NCI-H187 treated with DMSO at 0.1 percent for 48 hours (cell line): ENCODE results near the gene ANKRD63.
A peak's percentile ranks its signal among the peaks of the same experiment; 100 is the strongest.

Experiments
- DNase-seq: peaks from one replicate; lab custom pipeline; 2025; lab: John Stamatoyannopoulos, UW

ANKRD63 gene, protein sequence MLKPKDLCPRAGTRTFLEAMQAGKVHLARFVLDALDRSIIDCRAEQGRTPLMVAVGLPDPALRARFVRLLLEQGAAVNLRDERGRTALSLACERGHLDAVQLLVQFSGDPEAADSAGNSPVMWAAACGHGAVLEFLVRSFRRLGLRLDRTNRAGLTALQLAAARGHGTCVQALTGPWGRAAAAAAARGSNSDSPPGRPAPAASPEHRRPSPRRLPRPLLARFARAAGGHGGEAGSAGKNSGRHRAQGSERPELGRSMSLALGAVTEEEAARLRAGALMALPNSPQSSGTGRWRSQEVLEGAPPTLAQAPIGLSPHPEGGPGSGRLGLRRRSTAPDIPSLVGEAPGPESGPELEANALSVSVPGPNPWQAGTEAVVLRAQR

DNA sequence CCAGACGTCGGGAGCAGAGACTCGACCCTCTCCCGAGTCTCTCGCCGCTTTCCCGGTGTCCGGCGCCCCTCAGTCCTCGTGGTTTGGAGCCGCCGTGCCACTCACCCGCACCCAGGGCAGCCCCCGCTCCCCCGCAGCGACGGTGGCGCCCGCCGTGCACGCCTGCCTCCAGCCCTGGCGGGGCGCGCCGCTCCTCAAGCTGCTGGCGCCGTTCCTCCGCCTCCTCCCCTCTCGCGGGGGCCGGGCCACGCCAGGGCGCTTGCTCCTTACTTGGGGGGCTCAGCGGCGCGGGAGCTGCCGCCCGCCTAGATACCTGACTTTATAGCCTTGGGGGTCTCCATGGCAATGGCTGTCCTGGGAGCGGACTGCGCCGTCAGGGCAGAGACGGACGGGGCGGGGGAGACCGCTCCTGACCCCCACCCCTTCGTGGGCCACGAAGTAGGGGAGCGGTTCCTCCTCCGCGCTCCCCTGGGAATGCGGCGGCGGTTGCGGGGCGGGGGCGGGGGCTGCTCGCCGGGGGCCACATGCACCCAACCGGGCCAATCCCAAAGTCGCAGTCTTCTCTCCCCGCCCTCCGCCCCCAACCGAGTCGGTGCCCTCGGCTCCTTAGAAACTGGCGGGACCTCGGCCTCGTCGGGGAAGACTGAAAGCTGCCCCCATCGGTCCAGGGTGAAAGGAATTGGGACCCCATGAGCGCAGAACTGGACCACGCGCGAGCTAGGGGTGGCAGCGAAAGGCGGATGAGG is at the start of gene ANKRD63:
ANKRD63 (minus strand) TSS at position 196 of the 746 bp plus-strand sequence. CDS start 478 bp downstream, outside the sequence.
- DNase-seq, result no peak

DNA sequence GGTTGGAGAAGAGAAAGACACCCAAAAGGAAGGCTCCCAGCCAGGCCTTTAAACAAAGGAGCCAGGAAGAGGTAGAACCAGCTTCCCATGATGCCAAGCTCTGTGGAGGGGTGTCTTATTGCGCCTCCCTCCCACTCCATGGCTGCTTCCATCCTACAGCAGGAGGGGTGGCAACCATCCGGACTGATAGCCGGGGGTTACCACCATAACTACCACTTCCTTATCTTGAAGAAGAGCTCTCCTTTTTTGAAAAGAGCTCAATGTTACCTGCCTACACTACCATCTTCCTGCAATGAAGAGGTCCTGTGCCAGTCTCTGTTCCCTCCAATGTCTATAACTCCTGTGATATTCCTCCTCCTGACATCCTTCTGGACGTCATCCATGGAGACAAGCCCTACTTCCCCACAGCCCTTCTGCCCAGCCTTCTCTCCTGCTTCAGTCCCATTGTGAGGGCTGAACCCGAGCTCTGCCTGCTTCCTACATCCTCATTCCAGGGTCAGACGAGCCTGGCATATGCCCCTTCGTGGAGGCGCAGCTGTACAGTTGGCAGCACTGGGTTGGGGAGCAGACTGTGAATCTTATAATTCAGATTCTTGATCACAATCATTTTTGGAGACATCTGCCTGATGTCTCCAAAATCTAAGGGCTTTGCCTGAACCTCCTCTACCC is 49.4 kb upstream of the ANKRD63 start:
- DNase-seq, result no peak

DNA sequence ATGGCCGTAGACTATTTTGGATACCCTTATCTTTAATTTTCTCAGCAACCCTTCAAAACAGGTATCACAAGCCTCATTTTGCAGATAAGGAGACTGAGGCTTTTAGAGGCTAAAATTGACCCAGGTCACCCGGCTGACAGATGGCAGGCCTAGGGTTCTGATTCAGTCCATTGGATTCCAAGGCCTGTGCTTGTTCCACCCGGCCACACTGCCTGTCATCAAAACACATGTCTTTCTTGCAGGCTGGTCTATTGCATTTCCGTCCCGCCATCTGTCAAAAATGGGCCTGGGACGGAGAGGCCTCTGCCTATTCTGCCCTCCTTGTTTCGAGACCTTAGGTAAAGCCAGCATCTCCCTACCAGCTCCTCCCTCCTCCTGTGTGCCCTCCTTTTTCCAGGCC is 48.8 kb upstream of the ANKRD63 start:
- no peak for DNase-seq

DNA sequence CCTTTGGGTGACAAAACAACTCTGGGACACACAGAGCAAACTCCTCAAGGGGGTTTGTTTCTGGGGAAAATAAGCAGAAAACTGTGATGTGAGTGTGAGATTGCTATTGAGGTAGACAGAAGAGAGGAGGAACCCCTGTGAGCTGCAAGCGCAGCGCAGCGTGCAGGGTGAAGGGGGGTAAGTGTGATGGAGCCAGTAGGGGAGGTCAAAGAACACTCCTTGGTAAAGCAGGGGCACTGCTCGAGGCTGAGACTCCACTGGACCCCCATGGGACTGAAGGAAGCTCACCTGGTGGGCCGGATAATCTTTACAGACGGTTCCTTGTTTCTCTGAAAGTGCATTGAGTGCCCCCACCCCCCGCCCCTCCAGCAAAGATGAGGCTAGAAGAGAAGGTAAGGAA is 48.2 kb upstream of the ANKRD63 start:
- no peak for DNase-seq

DNA sequence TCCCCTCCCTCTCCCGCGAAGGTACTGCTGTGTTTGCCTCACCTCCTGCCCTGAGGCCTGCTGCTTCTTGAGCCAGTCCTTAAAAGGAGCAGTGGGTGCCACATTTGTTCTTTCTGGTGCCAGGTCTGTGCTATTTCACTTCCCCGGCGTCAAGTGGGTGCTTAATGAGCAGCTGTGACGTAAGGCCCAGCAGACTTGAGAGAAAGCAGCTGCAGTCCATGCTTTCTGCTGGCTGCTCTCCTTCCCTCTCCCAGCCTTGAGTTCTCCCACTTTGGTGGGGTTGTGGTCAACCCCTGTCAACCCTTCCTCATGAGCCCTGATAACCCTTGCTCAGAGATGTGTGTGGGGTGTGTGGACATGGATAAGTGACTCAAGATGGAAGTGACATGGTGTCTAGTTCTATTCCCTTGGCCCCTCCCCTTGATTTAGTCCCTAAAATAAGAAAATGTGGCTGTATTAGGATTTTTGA is 47.5 kb upstream of the ANKRD63 start:
- no peak for DNase-seq

DNA sequence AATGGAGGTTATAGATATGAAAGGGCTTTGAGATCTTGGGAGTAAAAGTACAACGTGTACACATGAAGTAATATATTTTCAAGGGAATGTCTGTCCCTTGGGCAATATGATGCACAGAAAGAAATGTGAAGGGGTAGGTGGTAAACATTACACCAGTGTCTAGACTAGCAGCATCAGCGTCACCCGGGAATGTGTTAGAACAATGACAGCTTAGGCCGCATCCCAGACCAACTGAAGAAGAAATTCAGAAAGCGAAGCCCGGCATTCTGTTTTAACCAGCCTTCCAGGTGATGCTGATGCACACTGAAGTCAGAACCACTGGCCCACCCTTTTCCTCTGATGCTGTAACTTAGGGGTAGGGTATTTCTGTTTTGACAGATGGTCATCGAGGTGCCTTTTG is 46.9 kb upstream of the ANKRD63 start:
- no peak for DNase-seq

DNA sequence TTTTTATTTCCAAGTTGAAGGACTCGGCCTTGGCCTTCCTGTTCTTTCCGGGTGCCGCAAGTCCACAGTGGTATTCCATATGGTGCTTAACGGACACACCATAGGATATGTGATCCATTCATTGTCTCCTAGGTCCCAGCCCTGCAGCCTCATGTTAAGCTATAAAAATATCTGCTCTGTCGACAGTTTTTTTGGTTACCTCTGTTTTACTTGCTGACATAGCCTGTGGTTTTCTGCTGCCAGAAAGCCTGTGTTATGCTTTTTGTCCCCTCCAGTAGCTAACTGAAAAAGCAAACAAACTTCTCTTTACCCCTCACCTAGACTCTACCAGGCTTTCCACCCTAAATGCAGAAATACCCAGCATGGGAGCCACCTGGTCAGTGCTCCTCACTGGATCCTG is 45.9 kb upstream of the ANKRD63 start:
- DNase-seq, result no peak

DNA sequence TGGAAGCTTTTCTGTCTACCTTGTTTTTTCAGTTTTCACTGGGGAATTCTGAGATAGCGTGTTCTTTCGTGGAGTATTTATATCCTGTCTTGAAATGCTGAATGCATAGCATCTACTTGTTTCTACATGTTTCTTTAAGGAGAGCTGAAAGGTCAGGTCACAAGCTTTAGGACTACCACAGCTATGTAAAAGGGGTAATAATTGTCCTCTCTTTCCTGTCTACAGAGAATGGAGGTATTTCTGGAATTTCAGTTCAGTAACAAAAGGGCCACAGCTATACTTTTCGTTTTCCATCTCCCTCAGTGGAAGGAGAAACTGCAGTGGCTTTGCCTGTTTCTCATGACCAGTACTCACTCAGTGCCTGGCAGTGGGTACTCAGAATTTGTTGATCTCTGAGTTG is 45.3 kb upstream of the ANKRD63 start:
- DNase-seq, result no peak

DNA sequence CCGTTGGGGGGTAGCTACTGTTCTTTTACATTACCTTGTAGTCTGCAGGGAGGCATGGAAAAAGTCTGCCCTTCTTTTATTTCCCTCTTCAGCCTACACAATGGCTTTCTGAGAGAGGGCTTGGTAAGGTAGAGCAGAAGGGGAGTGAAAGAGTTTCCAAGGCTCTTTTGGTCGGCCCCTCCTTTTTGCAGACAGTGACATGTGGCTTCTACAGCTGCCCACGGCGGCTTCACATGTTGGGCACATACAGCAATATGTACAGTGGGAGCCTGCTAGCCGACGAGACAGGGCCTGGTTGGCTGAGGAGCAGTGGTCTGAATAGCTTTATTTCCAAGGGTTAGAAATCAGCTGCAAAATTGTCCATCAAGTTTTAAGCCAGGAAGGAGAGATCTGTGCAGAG is 44.6 kb upstream of the ANKRD63 start:
- DNase-seq, result no peak

DNA sequence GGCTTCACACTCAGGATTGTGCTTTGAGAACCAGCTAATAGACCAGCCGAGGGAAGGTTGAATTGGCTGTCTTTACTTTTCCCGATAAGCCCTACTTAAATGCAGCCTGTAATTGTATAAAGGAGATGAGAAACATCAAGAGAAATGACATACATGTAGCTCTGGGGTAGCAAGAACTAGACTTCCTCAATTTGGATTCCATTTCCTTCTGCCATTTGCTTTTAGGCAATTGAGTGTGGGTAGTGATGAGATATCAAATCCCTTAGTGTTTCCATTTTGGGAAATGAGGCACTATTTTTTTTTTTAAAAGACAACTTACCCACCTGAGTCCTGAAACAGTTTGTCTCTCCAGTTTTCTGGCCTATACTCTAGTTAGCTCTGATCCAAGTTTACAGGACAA is 42.8 kb upstream of the ANKRD63 start:
- no peak for DNase-seq

DNA sequence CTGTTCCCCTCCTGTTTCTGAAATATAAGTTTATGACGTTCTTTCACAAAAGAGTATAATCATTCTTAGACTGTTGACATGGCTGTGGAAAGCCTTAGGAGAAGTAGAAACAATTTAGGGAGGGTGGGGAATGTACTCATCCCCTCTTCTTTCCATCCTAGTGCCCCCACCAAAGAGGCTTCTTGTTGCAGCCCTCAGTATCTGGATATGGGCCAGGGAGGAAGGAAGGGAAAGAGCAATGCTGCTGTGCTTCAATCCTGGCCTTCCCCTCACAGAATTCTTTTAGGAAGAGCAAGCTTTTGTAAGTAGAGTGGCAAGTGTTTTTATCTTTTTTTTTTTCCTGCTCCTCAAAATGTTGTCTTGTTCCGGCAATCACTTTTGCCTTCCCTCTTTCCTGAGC is 42.3 kb upstream of the ANKRD63 start:
- no peak for DNase-seq

DNA sequence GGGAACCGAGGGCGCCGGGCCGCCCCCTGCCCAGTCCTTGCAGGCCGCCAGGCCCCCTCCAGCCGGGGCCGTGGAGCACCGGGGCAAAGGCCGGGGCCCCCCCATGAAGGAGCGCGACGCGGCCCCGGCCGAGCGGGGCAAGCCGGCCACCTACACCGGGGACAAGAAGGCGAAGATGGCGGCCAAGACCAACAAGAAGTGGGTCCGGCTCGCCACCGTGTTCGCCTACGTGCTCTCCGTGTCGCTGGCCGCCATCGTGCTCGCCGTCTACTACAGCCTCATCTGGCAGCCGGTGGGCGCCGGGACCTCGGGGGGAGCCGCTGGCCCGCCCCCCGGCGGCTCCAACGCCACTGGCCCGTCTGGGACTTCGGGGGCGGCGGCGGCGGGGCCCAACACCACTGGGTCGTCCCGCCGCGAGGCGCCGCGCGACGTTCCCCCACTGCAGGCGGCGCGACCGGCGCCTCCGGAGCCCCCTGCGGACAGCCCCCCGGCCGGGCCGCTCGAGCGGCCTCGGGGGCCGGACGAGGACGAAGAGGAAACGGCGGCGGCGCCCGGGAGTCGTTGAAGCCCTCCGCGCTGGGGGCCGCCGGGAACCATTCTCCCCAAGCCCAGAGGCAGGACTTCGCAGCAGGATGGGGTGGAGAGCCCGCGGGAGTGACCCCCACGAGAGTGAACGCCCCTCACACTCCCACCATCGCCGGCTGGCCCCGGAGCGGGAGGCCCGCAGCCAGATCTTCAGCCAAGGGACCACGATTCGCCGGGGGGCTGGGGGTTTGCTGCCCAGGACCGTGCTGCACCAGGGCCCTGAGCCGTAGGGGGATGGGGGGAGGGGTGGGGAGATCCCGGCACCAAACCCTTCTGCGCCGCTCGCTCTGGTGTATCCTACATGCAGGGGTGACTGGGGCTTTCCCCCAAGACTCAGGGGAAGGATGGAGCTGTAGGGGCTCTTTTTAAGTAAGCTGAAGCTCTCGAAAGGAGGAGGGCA is 41.4 kb upstream of the ANKRD63 start:
- no peak for DNase-seq

DNA sequence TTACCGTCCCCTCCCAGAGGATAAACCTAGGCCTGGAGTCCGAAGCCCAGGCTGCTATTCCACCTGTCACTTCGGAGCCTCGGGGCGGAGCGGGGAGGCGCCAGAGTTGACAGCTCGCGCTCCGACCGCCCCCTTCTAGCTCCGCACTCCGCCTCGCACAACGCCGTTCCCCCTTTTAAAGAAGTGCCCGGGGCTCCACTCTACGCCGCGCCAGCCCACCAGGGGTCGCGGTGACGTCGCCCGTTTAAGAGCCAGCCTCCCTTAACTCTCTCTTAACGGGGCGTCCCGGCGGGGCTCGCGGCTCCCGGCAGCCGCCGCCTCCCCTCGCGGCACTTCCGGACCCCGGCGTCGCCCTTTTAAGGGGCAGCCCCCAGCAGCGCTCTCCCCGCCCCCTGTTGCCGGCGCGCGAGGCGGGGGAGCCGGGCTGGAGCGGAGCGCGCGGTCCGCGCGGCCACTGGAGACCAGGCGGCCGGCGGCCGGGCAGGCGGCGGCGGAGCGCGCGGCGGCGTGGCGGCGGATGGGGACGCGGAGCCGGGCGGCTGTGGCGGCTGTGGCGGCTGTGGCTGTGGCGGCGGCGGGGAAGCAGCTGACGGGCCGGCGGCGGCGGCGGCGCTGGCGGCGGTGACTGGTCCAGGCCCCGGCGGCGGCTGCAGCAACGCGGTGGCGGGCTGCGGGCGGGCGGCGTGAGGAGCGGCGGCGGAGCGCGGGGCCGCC is 40.5 kb upstream of the ANKRD63 start, which contains the start of gene INAFM2:
INAFM2 (plus strand) TSS at position 454 of the 714 bp plus-strand sequence. CDS start 364 bp downstream, outside the sequence.
- DNase-seq, result peak; percentile 80

DNA sequence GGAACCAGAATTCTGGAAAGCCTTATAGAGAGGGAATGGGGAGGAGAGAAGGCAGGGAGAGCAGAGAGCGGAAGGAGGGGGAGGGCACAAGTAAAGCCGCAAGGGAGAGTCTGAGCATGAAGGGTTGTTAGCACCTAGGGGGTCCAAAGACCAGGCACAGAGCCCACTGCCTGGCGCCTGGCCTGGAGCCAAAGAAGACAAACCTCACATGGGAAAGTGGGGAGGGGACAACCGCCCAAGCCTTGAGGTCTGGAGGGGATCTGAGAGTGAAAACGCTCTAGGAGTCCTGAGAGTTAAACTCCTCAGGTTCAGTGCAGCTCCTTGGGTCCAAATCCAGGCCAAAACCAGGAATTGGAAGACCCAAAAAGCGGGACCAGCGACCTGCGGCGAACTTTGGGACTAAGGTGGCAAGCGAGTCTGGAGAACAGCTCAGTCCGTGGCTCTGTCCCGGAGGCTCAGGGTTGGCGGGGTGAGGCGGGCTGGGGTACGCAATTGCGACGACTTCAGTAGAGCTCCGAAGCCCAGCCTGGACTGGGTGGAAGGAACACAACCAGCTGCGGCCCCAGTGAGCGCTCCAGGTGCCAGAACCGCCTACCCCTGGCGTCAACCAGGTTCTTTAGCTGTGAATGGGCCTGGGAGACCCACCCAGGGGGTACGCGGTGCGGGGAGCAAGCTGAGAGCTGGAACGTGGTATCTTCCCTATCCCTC is 39.8 kb upstream of the ANKRD63 start:
- DNase-seq, result no peak

DNA sequence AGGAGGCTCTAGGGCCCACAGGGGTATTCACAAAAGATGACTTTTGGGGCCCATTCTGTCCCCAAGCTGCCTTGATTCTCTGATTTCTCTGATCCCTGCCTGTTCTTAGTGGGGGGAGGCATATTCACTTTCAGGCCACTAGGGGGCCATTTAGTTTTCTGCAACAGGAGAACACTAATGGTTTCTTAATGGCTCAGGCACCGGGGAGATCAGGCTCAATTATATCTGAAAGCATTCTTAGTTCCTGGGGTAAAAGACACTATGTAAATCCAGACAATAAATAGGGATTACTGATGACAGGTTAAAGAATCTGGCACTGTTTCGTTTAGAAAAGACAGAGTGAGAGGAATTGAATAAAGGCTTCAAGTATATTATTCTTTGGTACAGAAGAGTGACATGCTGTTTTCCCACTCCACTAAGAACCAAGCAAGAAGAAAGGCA is 38.1 kb upstream of the ANKRD63 start:
- no peak for DNase-seq

DNA sequence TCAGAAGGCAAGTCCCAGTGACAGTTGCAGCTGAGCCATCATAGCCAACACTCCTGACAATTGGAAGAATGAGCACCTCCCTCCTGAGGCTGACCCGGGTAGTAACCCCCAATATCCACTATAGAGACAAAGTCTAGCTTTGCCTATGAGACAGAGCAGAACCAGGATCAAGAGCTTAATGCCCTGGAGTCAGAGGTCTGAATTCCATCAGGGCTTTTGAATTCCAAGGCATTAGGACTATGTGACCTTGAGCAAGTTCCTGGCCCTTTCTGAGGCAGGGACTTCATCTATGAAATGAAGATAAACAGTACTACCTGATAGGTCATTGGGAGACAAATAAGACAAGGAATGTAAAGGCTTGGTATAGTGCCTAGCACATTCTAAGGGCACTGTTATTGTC is 37.5 kb upstream of the ANKRD63 start:
- no peak for DNase-seq

DNA sequence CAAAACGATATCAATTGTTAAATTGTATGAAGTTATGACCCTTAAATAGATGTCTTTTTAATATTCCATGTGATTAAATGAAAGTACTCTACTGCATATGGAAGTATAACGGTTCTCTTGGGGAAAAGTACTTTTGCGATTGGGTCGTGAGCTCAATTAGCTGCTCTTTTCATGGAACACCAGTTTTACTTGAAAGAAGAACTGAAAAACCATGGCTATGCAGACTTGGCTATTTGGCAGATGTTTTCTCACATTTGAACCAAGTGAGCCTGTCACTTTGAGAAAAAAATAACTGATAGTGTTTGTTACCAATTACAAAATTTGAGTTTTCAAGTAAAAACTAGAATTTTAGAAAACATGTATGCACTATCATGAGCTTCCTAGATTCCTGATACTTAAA is 34.7 kb upstream of the ANKRD63 start:
- no peak for DNase-seq

DNA sequence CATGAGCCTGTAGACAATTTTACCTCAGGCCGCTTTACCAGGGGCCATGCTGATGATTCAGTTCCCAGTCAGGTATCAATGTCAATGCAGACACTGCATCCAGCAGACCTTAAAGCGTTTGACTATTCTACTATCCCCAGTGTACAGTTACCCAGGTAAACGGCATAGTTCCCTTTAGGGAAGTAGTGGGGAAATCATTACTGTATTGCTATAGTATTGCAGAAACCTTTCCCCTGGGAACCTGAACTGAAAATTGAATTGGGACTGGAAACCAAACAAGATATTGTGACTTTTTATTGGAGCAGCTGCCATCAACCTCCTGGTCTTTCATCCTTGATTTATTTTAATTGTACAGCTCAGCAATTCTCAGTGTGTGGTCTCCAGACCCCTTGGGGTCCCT is 34.1 kb upstream of the ANKRD63 start:
- DNase-seq, result no peak

DNA sequence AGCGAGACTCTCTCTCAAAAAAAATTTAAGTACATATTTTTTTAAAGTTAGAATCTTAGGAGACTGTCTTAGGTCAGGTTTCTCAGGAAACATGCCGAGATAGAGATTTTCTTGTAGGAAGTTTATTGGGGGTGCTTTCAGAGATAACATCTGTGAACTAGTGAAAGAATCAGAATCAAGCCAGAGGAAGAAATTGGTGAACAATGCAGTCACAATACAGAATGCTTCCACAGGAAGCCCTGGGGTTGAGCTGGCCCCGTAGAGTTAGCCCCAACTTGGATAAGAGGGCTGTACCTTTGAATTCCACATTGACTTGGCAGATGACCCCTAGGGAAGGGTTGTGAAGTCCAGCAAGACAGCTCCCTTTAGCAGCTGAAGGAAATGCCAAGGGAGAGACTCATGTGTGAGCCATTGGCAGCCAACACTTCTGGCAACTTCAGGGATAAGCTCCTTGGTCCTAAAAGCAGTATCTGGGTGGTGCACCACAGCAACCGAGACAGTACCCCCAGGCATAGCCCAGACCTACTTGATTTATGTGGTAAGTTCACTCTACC is 31.9 kb upstream of the ANKRD63 start:
- no peak for DNase-seq
